SKM-1 (cell line): ENCODE data around the gene S1PR5.
A peak's percentile ranks its signal among the peaks of the same experiment; 100 is the strongest.
"Not testable (repeated sequence)": the region's sequence is repeated elsewhere in the genome, so short reads cannot be mapped to it uniquely, and the experiment has no call there.

Experiments used
- DNase-seq: peaks from one replicate; lab custom pipeline; 2025; ENCODE audit not compliant: unreplicated experiment; lab: John Stamatoyannopoulos, UW

Gene S1PR5

GRCh38 chr19:10517361-10517759, at the start of gene S1PR5:
S1PR5 (minus strand) TSS chr19:10517447; CDS start chr19:10515011, 2,436 bp downstream.
- DNase-seq, result no peak

GRCh38 chr19:10566658-10567410, 49.6 kb upstream of the S1PR5 start:
- DNase-seq, result peak; percentile 47

GRCh38 chr19:10566408-10566657, 49.1 kb upstream of the S1PR5 start:
- no peak for DNase-seq

- DNase-seq, result peak; percentile 97
These were observed 48.5 kb upstream of the S1PR5 start, which contains the start of gene KRI1 for GRCh38 chr19:10565567-10566407. KRI1 (minus strand) TSS chr19:10566010; CDS start chr19:10565999, 11 bp downstream.

- no peak for DNase-seq
These were observed 47.9 kb upstream of the S1PR5 start for GRCh38 chr19:10565028-10565566.

GRCh38 chr19:10562609-10563008, 45.4 kb upstream of the S1PR5 start:
- DNase-seq, result no peak

GRCh38 chr19:10560154-10560553, 42.9 kb upstream of the S1PR5 start:
- DNase-seq, result no peak

- DNase-seq, result no peak
These were observed 40.5 kb upstream of the S1PR5 start for GRCh38 chr19:10557603-10558197.

GRCh38 chr19:10555610-10555973, 38.3 kb upstream of the S1PR5 start:
- no peak for DNase-seq

GRCh38 chr19:10554760-10555609, 37.7 kb upstream of the S1PR5 start:
- no peak for DNase-seq

GRCh38 chr19:10553943-10554381, 36.7 kb upstream of the S1PR5 start:
- no peak for DNase-seq

GRCh38 chr19:10553087-10553667, 35.9 kb upstream of the S1PR5 start:
- DNase-seq, result no peak

- no peak for DNase-seq
These were observed 35.3 kb upstream of the S1PR5 start for GRCh38 chr19:10552510-10553053.

- DNase-seq, result no peak
These were observed 34.6 kb upstream of the S1PR5 start for GRCh38 chr19:10551698-10552301.

- not testable (repeated sequence) for DNase-seq
These were observed 33.8 kb upstream of the S1PR5 start for GRCh38 chr19:10551006-10551405.

- DNase-seq, result no peak
These were observed 33.1 kb upstream of the S1PR5 start for GRCh38 chr19:10550336-10550735.

GRCh38 chr19:10549733-10550132, 32.5 kb upstream of the S1PR5 start:
- DNase-seq, result no peak

- DNase-seq, result no peak
These were observed 31.6 kb upstream of the S1PR5 start for GRCh38 chr19:10548746-10549276.

- no peak for DNase-seq
These were observed 29.6 kb upstream of the S1PR5 start for GRCh38 chr19:10546817-10547216.
